DND-41 (cell line): ENCODE measurements around the gene SETD1A.
"Not testable (repeated sequence)": the region's sequence is repeated elsewhere in the genome, so short reads cannot be mapped to it uniquely, and the experiment has no call there.

Source experiments
- ATAC-seq: fragments of 200-7000 bp; cut with Tn5 transposase; 3 replicates; pipeline ENCODE4 v1.9.1; 2021; ENCODE audit warnings: low read depth; ENCODE audit not compliant: insufficient read depth
- DNase-seq: peaks from one replicate; pipeline ENCODE4 v3.0.0-alpha.2; 2020
- H2AFZ ChIP-seq: 2 replicates; pipeline ENCODE4 v1.6.0; 2012; ENCODE audit warnings: low read depth, low read length
- H3K27ac ChIP-seq: 2 replicates; pipeline ENCODE4 v1.5.1; 2012; ENCODE audit warnings: low read length, inconsistent platforms
- H3K27me3 ChIP-seq: fragments of 200-600 bp; sonication (generic); 2 replicates; pipeline ENCODE4 v1.6.0; 2012; ENCODE audit warnings: low read length, mild to moderate bottlenecking, inconsistent platforms; ENCODE audit not compliant: insufficient read depth, poor library complexity
- H3K36me3 ChIP-seq: 2 replicates; pipeline ENCODE4 v1.5.1; 2012; ENCODE audit warnings: low read length, inconsistent platforms; ENCODE audit not compliant: insufficient read depth
- H3K4me1 ChIP-seq: 2 replicates; pipeline ENCODE4 v1.5.1; 2012; ENCODE audit warnings: mild to moderate bottlenecking, low read length; ENCODE audit not compliant: insufficient read depth
- H3K4me2 ChIP-seq: 2 replicates; pipeline ENCODE4 v1.6.0; 2012; ENCODE audit warnings: mild to moderate bottlenecking, moderate library complexity, low read length, inconsistent platforms; ENCODE audit not compliant: insufficient read depth
- H3K4me3 ChIP-seq, 2 experiments: fragments of 200-600 bp in 1 of 2; shearing (Covaris generic) in 1 of 2; 2 replicates each; pipeline ENCODE4 v1.5.1; 2012 to 2016; ENCODE audit warnings: inconsistent platforms in 2 of 2, low read length in 2 of 2, mild to moderate bottlenecking in 2 of 2, low read depth in 1 of 2, moderate library complexity in 1 of 2
- H3K79me2 ChIP-seq: 2 replicates; pipeline ENCODE4 v1.6.0; 2012; ENCODE audit warnings: low read length, inconsistent platforms; ENCODE audit not compliant: insufficient read depth
- H3K9ac ChIP-seq: 2 replicates; pipeline ENCODE4 v1.6.0; 2012; ENCODE audit warnings: low read depth, mild to moderate bottlenecking, inconsistent platforms, low read length, moderate library complexity
- H3K9me3 ChIP-seq: 2 replicates; pipeline ENCODE4 v1.5.1; 2012; ENCODE audit warnings: low read length, moderate library complexity, mild to moderate bottlenecking, inconsistent platforms; ENCODE audit not compliant: insufficient read depth, severe bottlenecking
- H4K20me1 ChIP-seq: 2 replicates; pipeline ENCODE4 v1.6.0; 2012; ENCODE audit warnings: low read length; ENCODE audit not compliant: insufficient read depth
- EZH2 ChIP-seq: IDR thresholded peaks from 3 replicates; pipeline ENCODE4 v1.6.1; 2012; ENCODE audit warnings: borderline replicate concordance, low read depth, mild to moderate bottlenecking, moderate library complexity, low read length, inconsistent platforms; ENCODE audit not compliant: severe bottlenecking
- TF ChIP-seq, protein P1 (sequence below): IDR thresholded peaks from 2 replicates; pipeline ENCODE4 v1.5.1; 2012; ENCODE audit warnings: borderline replicate concordance, low read length, moderate library complexity, mild to moderate bottlenecking; ENCODE audit not compliant: poor library complexity, severe bottlenecking; ENCODE audit errors: extremely low read depth

Gene SETD1A

DNA sequence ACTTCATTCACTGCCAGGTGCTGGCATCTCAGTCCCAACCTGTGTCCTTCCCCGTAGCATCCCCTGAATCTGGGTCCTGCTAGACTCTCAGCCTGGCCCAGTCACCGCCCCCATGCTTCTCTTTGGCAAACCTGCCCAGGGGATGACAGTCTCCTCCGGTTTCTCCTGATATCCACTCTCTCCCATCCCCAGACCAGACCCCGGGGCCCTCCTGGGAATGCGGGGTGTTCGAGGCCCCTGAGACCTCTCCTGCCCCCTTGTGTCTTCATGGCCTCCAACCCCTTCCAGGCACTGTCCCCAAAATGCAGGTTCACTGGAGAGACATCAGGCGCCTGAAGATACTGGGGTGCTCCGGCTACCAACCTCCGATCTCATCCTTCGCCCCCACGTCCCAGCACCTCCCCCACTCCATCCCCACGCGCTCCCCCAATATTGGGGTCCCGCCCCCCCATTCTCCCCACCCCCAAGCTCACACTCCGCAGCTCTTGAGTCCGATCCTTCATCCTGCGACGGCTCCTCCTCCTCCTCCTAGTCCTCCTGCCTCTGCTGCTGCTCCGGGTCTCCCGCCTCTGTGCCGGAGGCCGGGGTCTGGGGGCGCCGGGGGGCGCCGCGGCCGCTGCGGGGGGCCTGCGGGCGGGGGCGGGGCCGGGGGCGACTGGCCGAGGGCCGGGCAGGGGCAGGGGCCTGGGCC lies 52.5 kb downstream of the SETD1A start:
- H4K20me1 ChIP-seq, result peaks cover 4% of the 10 kb centered on the region; the same call in 1 of the 2 replicates
- TF ChIP-seq, protein P1, sequence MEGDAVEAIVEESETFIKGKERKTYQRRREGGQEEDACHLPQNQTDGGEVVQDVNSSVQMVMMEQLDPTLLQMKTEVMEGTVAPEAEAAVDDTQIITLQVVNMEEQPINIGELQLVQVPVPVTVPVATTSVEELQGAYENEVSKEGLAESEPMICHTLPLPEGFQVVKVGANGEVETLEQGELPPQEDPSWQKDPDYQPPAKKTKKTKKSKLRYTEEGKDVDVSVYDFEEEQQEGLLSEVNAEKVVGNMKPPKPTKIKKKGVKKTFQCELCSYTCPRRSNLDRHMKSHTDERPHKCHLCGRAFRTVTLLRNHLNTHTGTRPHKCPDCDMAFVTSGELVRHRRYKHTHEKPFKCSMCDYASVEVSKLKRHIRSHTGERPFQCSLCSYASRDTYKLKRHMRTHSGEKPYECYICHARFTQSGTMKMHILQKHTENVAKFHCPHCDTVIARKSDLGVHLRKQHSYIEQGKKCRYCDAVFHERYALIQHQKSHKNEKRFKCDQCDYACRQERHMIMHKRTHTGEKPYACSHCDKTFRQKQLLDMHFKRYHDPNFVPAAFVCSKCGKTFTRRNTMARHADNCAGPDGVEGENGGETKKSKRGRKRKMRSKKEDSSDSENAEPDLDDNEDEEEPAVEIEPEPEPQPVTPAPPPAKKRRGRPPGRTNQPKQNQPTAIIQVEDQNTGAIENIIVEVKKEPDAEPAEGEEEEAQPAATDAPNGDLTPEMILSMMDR, result no peak
- no peak for TF ChIP-seq EZH2
- no peaks in the 10 kb centered on the region for H3K9me3 ChIP-seq
- no peaks in the 10 kb centered on the region for H3K36me3 ChIP-seq
- peaks cover 23% of the 10 kb centered on the region for H3K27me3 ChIP-seq
- H3K79me2 ChIP-seq, result no peaks in the 10 kb centered on the region
- no peak overlapping the region for H3K9ac ChIP-seq
- no peak for DNase-seq
- no peak overlapping the region for H3K4me3 ChIP-seq
- H3K27ac ChIP-seq, result no peak overlapping the region
- no peak for ATAC-seq
- no peak overlapping the region for H2AFZ ChIP-seq
- no peaks in the 10 kb centered on the region for H3K4me1 ChIP-seq
- H3K4me2 ChIP-seq, result no peak overlapping the region

DNA sequence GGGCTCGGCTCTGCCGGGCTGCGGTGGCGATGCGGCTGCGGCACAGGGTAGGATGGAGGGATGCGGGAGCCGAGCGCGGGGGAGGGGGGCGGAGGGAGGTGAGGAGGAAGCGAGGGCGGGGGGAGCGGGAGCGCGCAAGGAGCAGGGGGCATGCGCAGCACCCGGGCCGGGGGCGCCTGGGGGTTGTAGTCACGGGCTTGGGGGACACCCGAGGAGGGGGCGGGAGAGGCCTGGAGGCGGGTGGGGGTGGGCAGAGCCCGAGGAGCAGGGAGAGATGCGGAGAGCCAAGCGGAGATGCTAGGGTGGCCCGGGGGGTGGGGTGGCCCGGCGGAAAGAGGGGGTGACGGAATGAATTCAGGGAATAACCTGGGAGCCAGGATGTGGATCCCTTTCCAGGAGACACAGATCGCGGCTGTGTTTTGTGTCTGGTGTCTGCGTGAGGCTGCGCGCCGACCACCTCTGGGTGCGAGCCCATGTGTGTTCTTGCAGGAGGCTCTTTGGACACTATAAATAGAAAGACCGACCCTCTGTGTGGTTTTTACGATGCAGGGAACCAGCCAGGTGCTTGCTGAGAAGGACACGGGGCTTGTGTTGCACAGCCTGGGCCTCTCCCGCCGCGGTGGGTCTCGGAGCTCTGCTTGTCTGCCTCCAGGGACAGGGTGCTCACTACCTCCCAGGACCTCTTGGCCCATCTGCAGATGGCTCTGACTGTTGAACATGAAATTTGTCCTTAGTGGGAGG lies 53.2 kb downstream of the SETD1A start, which contains the start of gene STX1B:
Gene STX1B (minus strand): TSS at position 54 of the 741 bp plus-strand sequence. CDS start 242 bp downstream, outside the sequence.
- H3K4me2 ChIP-seq, result no peak within 1 kb of the TSS
- ATAC-seq (no peak), DNase-seq (no peak)
- no peak within 1 kb of the TSS for H3K27ac ChIP-seq
- peaks cover 4% of the 10 kb centered on the region; the same call in 1 of the 2 replicates for H4K20me1 ChIP-seq
- no peaks in the 10 kb centered on the region for H3K9me3 ChIP-seq
- H3K4me1 ChIP-seq, result no peaks in the 10 kb centered on the region
- peaks cover 23% of the 10 kb centered on the region for H3K27me3 ChIP-seq
- H2AFZ ChIP-seq, result no peak within 1 kb of the TSS
- no peak within 1 kb of the TSS for H3K4me3 ChIP-seq
- no peaks in the 10 kb centered on the region for H3K79me2 ChIP-seq
- TF ChIP-seq, protein P1, result no peak
- TF ChIP-seq EZH2, result no peak
- H3K36me3 ChIP-seq, result no peaks in the 10 kb centered on the region
- no peak within 1 kb of the TSS for H3K9ac ChIP-seq

DNA sequence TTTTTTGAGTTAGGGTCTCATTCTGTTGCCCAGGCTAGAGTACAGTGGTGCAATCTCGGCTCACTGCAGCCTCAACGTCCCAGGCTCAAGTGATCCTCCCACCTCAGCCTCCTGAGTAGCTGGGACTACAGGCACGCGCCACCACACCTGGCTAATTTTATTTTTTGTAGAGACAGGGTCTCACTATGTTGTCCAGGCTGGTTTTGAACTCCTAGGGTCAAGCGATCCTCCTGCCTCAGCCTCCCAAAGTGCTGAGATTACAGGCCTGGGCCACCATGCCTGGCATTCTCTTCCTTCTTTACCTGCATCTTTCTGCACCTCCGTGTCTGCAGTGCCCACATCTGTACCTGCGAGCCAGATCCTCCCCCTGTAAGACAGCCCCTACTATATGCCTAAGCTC lies 54.3 kb downstream of the SETD1A start:
- H3K9ac ChIP-seq, H3K4me3 ChIP-seq, H3K79me2 ChIP-seq, H3K4me2 ChIP-seq, H3K27ac ChIP-seq, H2AFZ ChIP-seq, ATAC-seq, DNase-seq, H3K4me1 ChIP-seq, H3K36me3 ChIP-seq, H4K20me1 ChIP-seq, H3K9me3 ChIP-seq: not testable (repeated sequence)
- H3K27me3 ChIP-seq, result peaks cover 15% of the 10 kb centered on the region

- H3K9ac ChIP-seq, H3K4me2 ChIP-seq, H3K27me3 ChIP-seq, H3K36me3 ChIP-seq, H2AFZ ChIP-seq, H3K27ac ChIP-seq, H3K4me1 ChIP-seq, DNase-seq, H4K20me1 ChIP-seq, H3K9me3 ChIP-seq, H3K4me3 ChIP-seq, ATAC-seq, H3K79me2 ChIP-seq: not testable (repeated sequence)
Measured at GRCh38 chr16:31013292-31013691, 55.7 kb downstream of the SETD1A start.
